DMS114 treated with DMSO at 0.1 percent for 48 hours (cell line): ENCODE measurements around the gene EN2.
A peak's percentile ranks its signal among the peaks of the same experiment; 100 is the strongest.

Experiments used
- DNase-seq: peaks from one replicate; lab custom pipeline; 2025; ENCODE audit not compliant: unreplicated experiment; lab: John Stamatoyannopoulos, UW

EN2 gene

GRCh38 chr7:155458111-155458877, at the start of gene EN2:
Gene EN2, plus strand, starts transcription at chr7:155458129. Its CDS starts 249 bp downstream, at chr7:155458378.
- no peak for DNase-seq

GRCh38 chr7:155408651-155409586, 49.0 kb upstream of the EN2 start:
- no peak for DNase-seq

- no peak for DNase-seq
Measured at GRCh38 chr7:155409980-155410379, 47.9 kb upstream of the EN2 start.

GRCh38 chr7:155410431-155410830, 47.5 kb upstream of the EN2 start:
- no peak for DNase-seq

- DNase-seq = no peak
Measured at GRCh38 chr7:155411718-155412415, 46.1 kb upstream of the EN2 start.

- peak; percentile 6 for DNase-seq
Measured at GRCh38 chr7:155412416-155413253, 45.3 kb upstream of the EN2 start.

- DNase-seq = no peak
Measured at GRCh38 chr7:155414547-155415492, 43.1 kb upstream of the EN2 start.

GRCh38 chr7:155416646-155417380, 41.1 kb upstream of the EN2 start:
- no peak for DNase-seq

GRCh38 chr7:155418304-155418703, 39.6 kb upstream of the EN2 start:
- DNase-seq = no peak

- DNase-seq = no peak
Measured at GRCh38 chr7:155418941-155419755, 38.8 kb upstream of the EN2 start.

- DNase-seq = no peak
Measured at GRCh38 chr7:155420116-155420515, 37.8 kb upstream of the EN2 start.

GRCh38 chr7:155422151-155422550, 35.8 kb upstream of the EN2 start:
- DNase-seq = no peak

- no peak for DNase-seq
Measured at GRCh38 chr7:155422599-155423336, 35.2 kb upstream of the EN2 start.

- no peak for DNase-seq
Measured at GRCh38 chr7:155423337-155424285, 34.3 kb upstream of the EN2 start.

GRCh38 chr7:155424301-155425010, 33.5 kb upstream of the EN2 start:
- no peak for DNase-seq

GRCh38 chr7:155425011-155425340, 33.0 kb upstream of the EN2 start:
- DNase-seq = no peak
